ENCODE data around the gene SNX20. TPM values are rescaled to one million over a fixed set of nuclear protein-coding genes. Genes with fewer than 3 reads are reported as not detected.

SNX20 gene
- total RNA-seq, 1 donor from 2014 or later = not detected

DNA sequence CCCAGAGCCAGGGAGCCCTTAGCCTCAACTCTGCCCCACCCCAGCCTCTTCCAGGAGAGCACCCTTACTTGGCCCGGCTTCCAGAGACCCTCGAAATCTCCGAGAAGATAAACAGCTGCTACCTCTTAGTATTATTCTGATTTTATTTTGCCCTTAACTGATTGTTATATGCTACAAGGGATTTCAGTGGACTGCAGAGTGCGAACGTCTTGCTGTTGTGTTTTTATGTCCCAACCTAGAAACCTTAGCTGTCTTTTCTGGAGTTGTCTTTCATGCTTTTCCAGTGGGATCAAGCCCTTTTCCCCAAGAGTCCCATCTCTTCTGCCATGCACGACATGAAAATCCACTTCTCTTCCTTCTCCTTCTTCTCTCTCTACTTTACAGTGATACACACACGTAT, 47.0 kb downstream of the SNX20 start:
- DNase-seq (ENCODE audit: low spot score) = no peak
- H3K36me3 Mint-ChIP-seq (ENCODE audit: low read depth, unreplicated experiment) = no peaks in the 10 kb centered on the region
- H3K4me3 Mint-ChIP-seq (ENCODE audit: unreplicated experiment) = no peak overlapping the region
- H3K27ac Mint-ChIP-seq (ENCODE audit: unreplicated experiment) = no peak overlapping the region
- no peak for TF ChIP-seq CTCF (IDR thresholded peaks at IDR 0.05; ENCODE audit: unreplicated experiment)
- peaks cover 7% of the 10 kb centered on the region for H3K4me1 Mint-ChIP-seq (ENCODE audit: unreplicated experiment)
- H3K9me3 Mint-ChIP-seq (ENCODE audit: unreplicated experiment) = no peaks in the 10 kb centered on the region
- H3K27me3 Mint-ChIP-seq (ENCODE audit: unreplicated experiment) = peaks cover 2% of the 10 kb centered on the region

GRCh38 chr16:50632927-50633800, 47.9 kb downstream of the SNX20 start:
- no peak for DNase-seq (ENCODE audit: low spot score)
- no peaks in the 10 kb centered on the region for H3K36me3 Mint-ChIP-seq (ENCODE audit: low read depth, unreplicated experiment)
- no peak overlapping the region for H3K27ac Mint-ChIP-seq (ENCODE audit: unreplicated experiment)
- peaks cover 7% of the 10 kb centered on the region for H3K4me1 Mint-ChIP-seq (ENCODE audit: unreplicated experiment)
- H3K27me3 Mint-ChIP-seq (ENCODE audit: unreplicated experiment) = peaks cover 2% of the 10 kb centered on the region
- H3K4me3 Mint-ChIP-seq (ENCODE audit: unreplicated experiment) = no peak overlapping the region
- no peaks in the 10 kb centered on the region for H3K9me3 Mint-ChIP-seq (ENCODE audit: unreplicated experiment)
- no peak for TF ChIP-seq CTCF (IDR thresholded peaks at IDR 0.05; ENCODE audit: unreplicated experiment)

DNA sequence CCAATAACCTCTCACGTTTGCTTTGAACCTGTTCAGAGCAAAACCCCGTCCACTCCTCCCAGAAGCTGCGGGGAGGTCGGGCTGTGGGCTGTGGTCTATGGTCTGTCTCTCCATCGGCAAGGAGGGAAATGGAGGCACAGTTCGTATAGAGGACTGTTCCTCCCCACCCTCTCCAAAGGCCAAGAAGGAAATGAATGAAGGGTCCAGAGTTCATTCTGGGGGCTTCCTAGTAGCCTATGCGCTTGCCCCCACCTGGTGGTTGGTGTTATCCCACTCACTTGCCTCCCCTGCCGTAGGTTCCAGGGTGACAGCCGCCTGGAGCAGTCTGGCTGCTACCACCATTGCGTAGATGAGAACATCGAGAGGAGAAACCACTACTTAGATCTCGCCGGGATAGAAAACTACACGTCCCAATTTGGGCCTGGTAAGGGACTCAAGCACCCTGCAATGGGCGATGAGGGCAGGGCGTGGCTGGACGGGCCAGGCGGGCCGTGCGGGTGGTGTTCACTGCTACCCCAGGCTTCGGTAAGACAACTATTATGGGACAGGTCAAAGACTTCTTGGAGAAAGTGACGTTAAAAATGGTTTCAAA, 49.0 kb downstream of the SNX20 start:
- no peak for TF ChIP-seq CTCF (IDR thresholded peaks at IDR 0.05; ENCODE audit: unreplicated experiment)
- no peaks in the 10 kb centered on the region for H3K36me3 Mint-ChIP-seq (ENCODE audit: low read depth, unreplicated experiment)
- H3K27ac Mint-ChIP-seq (ENCODE audit: unreplicated experiment) = no peak overlapping the region
- no peaks in the 10 kb centered on the region for H3K9me3 Mint-ChIP-seq (ENCODE audit: unreplicated experiment)
- no peak overlapping the region for H3K4me3 Mint-ChIP-seq (ENCODE audit: unreplicated experiment)
- DNase-seq (ENCODE audit: low spot score) = no peak
- peaks cover 5% of the 10 kb centered on the region for H3K27me3 Mint-ChIP-seq (ENCODE audit: unreplicated experiment)
- peaks cover 13% of the 10 kb centered on the region for H3K4me1 Mint-ChIP-seq (ENCODE audit: unreplicated experiment)

DNA sequence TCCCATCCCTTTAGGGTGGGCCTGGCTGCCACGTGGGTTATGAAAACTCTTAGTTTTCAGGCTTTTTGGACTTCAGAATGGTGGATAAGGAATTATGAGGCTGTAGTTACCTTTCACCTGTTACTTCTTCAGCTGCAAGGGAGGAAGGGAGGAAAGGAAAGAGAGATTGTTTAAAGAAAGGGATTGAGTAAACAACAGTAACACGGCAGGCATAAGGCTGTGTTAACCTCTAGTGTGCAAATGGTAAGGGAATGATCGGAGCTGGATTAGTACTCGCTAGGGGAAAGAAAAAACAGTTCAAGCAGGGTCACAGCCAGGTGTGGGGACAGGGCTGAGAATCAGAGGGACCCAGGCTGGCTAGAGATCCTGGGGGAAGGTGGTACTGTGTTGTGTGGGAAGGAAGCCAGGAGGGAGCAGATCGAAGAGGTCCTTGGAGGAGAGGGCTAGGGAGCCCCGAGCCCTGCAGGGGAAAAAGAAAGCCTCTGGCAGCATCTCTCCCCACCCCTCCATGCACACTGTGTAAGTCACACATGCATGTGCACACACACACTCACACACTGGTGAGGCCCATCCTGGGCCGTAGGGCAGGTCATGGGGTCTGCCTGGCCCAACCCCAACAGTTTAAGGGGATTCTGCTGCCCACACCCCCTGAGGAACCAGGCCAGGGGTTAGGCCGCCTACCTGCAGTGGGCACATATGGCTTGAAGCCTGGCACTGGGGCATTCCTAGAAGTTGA, 49.7 kb downstream of the SNX20 start:
- H3K27ac Mint-ChIP-seq (ENCODE audit: unreplicated experiment) = no peak overlapping the region
- H3K4me1 Mint-ChIP-seq (ENCODE audit: unreplicated experiment) = peaks cover 19% of the 10 kb centered on the region

More for the DNA sequence above, 49.7 kb downstream of the SNX20 start:
- no peaks in the 10 kb centered on the region for H3K9me3 Mint-ChIP-seq (ENCODE audit: unreplicated experiment)
- TF ChIP-seq CTCF (IDR thresholded peaks at IDR 0.05; ENCODE audit: unreplicated experiment) = no peak
- no peaks in the 10 kb centered on the region for H3K36me3 Mint-ChIP-seq (ENCODE audit: low read depth, unreplicated experiment)
- H3K4me3 Mint-ChIP-seq (ENCODE audit: unreplicated experiment) = no peak overlapping the region
- no peak for DNase-seq (ENCODE audit: low spot score)
- H3K27me3 Mint-ChIP-seq (ENCODE audit: unreplicated experiment) = peaks cover 6% of the 10 kb centered on the region

Data from endothelial cell (in vitro differentiated cells).